ENCODE data around the gene SLC9A7. TPM values are rescaled to one million over a fixed set of nuclear protein-coding genes. Genes with fewer than 3 reads are reported as not detected.

The SLC9A7 gene
- total RNA-seq, 1 donor from 2014 or later: 1.4 TPM

GRCh38 chrX:46573892-46574773 lies 184.8 kb downstream of the SLC9A7 start:
- no peaks in the 10 kb centered on the region for H3K27me3 Mint-ChIP-seq (ENCODE audit: unreplicated experiment)
- no peak for DNase-seq (ENCODE audit: extremely low spot score, unreplicated experiment)
- peaks cover 23% of the 10 kb centered on the region for H3K4me1 Mint-ChIP-seq (ENCODE audit: unreplicated experiment)
- no peaks in the 10 kb centered on the region for H3K36me3 Mint-ChIP-seq (ENCODE audit: unreplicated experiment)
- H3K9me3 Mint-ChIP-seq (ENCODE audit: unreplicated experiment): no peaks in the 10 kb centered on the region
- peak overlapping the region; percentile 50 for H3K27ac Mint-ChIP-seq (ENCODE audit: unreplicated experiment)
- H3K4me3 Mint-ChIP-seq (ENCODE audit: unreplicated experiment): peak overlapping the region; percentile 77
- no peak for TF ChIP-seq CTCF (IDR thresholded peaks at IDR 0.05)

- H3K4me3 Mint-ChIP-seq (ENCODE audit: unreplicated experiment): peak within 1 kb of the TSS; percentile 77
- peak; percentile 89 for DNase-seq (ENCODE audit: extremely low spot score, unreplicated experiment)
- no peaks in the 10 kb centered on the region for H3K36me3 Mint-ChIP-seq (ENCODE audit: unreplicated experiment)
- H3K27ac Mint-ChIP-seq (ENCODE audit: unreplicated experiment): peak within 1 kb of the TSS; percentile 50
- no peaks in the 10 kb centered on the region for H3K9me3 Mint-ChIP-seq (ENCODE audit: unreplicated experiment)
- no peaks in the 10 kb centered on the region for H3K27me3 Mint-ChIP-seq (ENCODE audit: unreplicated experiment)
- TF ChIP-seq CTCF (IDR thresholded peaks at IDR 0.05): peak; percentile 60
- peaks cover 23% of the 10 kb centered on the region for H3K4me1 Mint-ChIP-seq (ENCODE audit: unreplicated experiment)
Observed at GRCh38 chrX:46573331-46573891, 185.5 kb downstream of the SLC9A7 start, which contains the start of gene CHST7. CHST7 (plus strand) TSS chrX:46573765; CDS start chrX:46573932, 167 bp downstream.

GRCh38 chrX:46572340-46572936 lies 186.5 kb downstream of the SLC9A7 start:
- Mint-ChIP-seq H3K4me1 (ENCODE audit: unreplicated experiment) (peaks cover 21% of the 10 kb centered on the region), H3K27ac (ENCODE audit: unreplicated experiment) (no peak overlapping the region), H3K36me3 (ENCODE audit: unreplicated experiment) (no peaks in the 10 kb centered on the region), H3K9me3 (ENCODE audit: unreplicated experiment) (peaks cover 3% of the 10 kb centered on the region), H3K27me3 (ENCODE audit: unreplicated experiment) (no peaks in the 10 kb centered on the region), H3K4me3 (ENCODE audit: unreplicated experiment) (no peak overlapping the region)
- DNase-seq (ENCODE audit: extremely low spot score, unreplicated experiment): no peak
- TF ChIP-seq CTCF (IDR thresholded peaks at IDR 0.05): no peak

- TF ChIP-seq CTCF (IDR thresholded peaks at IDR 0.05): no peak
- DNase-seq (ENCODE audit: extremely low spot score, unreplicated experiment): no peak
- peaks cover 5% of the 10 kb centered on the region for H3K9me3 Mint-ChIP-seq (ENCODE audit: unreplicated experiment)
- no peak overlapping the region for H3K27ac Mint-ChIP-seq (ENCODE audit: unreplicated experiment)
- peaks cover 14% of the 10 kb centered on the region for H3K4me1 Mint-ChIP-seq (ENCODE audit: unreplicated experiment)
- H3K27me3 Mint-ChIP-seq (ENCODE audit: unreplicated experiment): no peaks in the 10 kb centered on the region
- H3K4me3 Mint-ChIP-seq (ENCODE audit: unreplicated experiment): no peak overlapping the region
- no peaks in the 10 kb centered on the region for H3K36me3 Mint-ChIP-seq (ENCODE audit: unreplicated experiment)
Observed at GRCh38 chrX:46571423-46572339, 187.2 kb downstream of the SLC9A7 start.
